IPS-NIHi7 (cell line): Measurements from ENCODE around the gene FSHB.
"Not testable (repeated sequence)": the region's sequence is repeated elsewhere in the genome, so short reads cannot be mapped to it uniquely, and the experiment has no call there.

ENCODE experiments used
- DNase-seq: peaks from one replicate; pipeline ENCODE4 v3.0.0; 2012; ENCODE audit warnings: mixed read lengths; ENCODE audit errors: extremely low spot score

The FSHB gene

GRCh38 chr11:30230714-30231113, at the start of gene FSHB:
Gene FSHB (plus strand): TSS chr11:30231014. CDS start chr11:30231903, 889 bp downstream.
- no peak for DNase-seq

- DNase-seq, result no peak
These were observed 44.1 kb upstream of the FSHB start for GRCh38 chr11:30186748-30187147.

DNA sequence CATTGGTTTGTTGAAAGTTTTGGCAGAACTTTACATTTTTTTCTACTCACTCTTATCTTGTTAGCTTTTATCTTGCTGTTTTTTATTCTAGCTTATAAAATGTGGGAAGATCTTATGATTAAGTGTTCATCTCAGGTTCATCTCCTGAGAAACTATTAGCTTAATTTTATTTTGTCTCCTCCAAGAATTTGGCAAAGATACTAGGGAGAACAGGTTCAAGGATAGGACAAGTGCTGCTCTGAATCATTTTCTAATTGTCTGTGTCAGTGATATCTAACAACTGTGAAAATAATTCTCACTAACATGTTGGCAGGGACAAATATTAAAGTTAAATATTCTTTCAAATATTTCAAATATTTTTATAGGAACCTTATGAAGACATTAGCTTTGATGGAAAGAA, 38.2 kb upstream of the FSHB start:
- no peak for DNase-seq

- peak; percentile 83 for DNase-seq
These were observed 34.2 kb upstream of the FSHB start for GRCh38 chr11:30196400-30197206.

DNA sequence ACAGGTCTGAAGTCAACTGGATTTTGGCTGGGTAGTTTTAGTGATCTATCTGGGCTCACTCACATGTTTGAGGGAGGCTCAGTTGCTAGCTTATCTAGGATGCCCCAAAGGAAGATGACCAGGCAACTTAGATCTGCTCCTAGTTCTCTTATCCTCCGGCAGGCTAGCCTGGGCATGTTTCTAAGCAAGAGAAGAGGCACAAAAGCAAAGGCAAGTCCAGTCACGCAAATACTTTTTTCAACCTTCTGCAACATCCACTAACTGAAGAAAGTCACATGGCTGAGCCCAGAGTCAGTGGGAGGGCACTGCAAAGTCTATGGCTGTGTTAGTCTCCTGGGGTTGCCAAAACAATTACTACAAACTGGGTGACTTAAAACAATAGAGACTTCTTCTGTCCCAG, 32.9 kb upstream of the FSHB start:
- no peak for DNase-seq

- not testable (repeated sequence) for DNase-seq
These were observed 27.8 kb upstream of the FSHB start for GRCh38 chr11:30202989-30203388.

DNA sequence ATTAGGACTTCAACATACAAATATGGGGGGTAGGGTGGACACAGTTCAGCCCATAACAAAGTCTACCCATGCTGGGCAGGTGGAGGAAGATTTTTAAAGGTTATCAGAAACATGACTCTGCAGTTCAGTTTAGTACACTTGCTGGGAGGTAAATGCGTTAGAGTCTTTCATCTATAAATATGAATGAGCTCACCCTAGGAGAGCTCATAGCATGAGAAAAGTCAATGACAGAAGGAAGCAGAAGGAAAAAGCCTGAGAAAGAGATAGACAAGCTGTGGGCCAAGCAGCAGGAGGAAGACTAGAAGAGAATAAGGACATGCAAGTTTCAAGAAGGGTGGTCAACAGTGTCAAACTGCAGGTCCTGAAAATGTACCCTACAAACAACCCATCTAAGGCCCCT, 27.0 kb upstream of the FSHB start:
- DNase-seq, result no peak

- no peak for DNase-seq
These were observed 24.4 kb upstream of the FSHB start for GRCh38 chr11:30206249-30206996.

- no peak for DNase-seq
These were observed 20.5 kb upstream of the FSHB start for GRCh38 chr11:30210357-30210756.

- DNase-seq, result no peak
These were observed 14.3 kb upstream of the FSHB start for GRCh38 chr11:30216534-30216933.

DNA sequence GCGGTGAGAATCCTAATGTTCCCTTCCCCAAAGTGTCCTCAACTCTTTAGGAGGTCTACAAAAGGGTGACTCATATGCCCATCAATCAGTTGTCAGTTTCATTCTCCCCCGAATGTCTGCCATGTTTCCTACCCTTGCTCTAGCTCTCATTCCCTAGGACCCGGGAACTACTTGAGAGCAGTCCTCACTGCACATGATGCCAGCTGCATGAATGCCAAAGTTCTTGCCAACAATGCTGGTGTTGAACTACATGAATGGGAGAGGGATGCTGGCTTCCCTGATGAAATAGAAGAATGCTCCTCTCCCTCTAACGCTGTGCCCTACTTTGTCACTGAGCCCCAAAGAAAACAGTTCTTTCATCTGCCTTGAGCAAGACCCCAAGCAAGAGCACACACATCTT, 12.5 kb upstream of the FSHB start:
- no peak for DNase-seq

DNA sequence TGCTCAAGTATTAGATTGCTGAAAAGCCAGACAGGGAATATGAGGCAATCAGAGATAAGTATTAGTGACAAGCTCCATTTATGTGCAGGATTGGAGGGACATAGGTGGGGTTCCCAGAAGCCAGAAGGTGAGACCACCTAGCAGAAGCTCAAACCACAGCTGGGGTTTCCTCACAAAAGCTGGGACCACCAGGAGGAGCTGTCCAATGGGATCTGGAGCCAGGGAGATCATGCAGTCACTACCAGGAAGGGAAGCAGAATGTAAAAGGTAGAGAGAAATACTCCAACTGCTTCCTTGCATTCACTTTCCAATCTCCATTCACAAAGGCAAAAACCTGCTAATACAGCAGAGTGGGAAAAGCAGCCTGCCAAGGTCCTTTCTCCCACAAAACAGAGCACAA, 5.2 kb upstream of the FSHB start:
- DNase-seq, result peak; percentile 17

DNA sequence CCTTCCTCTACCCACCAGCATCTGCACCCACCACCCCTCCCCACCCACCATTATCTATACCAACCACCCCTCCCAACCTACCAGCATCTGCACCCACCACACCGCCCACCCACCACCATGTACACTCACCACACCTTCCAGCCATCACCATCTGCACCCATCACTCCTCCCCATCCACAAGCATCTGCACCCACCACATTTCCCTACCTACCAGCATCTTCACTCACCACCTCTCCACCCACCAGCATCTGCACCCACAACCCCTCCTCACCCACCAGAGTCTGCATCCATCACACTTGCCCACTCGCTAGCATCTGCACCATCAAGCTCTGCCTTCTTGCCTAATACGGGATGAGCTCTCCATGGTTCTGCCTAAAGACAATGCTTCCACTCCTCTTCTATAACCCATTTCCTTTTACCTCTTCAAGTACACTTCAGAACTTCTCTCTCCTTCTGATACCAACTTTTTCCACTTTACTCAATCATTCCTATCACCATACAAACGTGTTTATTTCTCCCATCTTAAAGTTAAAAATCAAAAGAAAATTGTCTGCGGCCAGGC, 2.4 kb upstream of the FSHB start:
- DNase-seq, result no peak

GRCh38 chr11:30239025-30239424, 8.2 kb downstream of the FSHB start:
- DNase-seq, result no peak

DNA sequence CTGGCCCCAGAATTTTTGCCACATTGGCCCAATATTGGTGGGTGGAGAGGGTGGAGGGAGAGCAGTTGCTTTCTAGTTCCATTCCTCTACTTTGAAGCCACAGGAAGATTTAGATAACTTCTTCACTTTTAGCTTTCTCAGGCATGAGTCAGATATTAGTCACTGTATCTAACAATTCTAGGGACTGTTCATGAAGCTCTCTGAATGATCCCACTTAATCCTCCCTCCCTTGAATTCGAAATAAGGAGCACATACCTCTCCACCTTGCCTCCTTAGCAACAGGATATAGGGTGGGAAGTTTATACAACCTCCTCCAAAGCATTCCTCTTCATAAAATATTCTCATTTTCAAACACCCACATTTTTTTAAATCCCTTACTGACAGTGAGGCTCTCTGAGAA, 13.5 kb downstream of the FSHB start:
- no peak for DNase-seq

DNA sequence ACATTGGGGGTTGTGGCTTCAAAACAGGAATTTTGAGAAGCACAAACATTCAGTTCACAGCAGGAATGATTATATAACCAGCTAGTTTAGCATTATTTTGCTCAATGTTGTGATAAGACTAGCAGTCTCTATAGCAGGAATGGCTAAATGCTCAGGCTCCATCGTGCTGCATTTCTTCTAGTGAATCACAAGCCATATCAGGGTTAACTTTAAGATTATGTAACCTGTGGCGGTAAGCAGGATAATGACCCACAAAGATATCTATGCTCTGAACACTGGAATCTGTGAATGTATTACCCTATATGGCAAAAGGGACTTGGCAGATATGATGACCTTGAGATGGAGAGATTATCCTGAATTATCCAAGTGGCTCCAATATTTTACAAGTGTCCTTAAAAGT, 14.8 kb downstream of the FSHB start:
- DNase-seq, result no peak

DNA sequence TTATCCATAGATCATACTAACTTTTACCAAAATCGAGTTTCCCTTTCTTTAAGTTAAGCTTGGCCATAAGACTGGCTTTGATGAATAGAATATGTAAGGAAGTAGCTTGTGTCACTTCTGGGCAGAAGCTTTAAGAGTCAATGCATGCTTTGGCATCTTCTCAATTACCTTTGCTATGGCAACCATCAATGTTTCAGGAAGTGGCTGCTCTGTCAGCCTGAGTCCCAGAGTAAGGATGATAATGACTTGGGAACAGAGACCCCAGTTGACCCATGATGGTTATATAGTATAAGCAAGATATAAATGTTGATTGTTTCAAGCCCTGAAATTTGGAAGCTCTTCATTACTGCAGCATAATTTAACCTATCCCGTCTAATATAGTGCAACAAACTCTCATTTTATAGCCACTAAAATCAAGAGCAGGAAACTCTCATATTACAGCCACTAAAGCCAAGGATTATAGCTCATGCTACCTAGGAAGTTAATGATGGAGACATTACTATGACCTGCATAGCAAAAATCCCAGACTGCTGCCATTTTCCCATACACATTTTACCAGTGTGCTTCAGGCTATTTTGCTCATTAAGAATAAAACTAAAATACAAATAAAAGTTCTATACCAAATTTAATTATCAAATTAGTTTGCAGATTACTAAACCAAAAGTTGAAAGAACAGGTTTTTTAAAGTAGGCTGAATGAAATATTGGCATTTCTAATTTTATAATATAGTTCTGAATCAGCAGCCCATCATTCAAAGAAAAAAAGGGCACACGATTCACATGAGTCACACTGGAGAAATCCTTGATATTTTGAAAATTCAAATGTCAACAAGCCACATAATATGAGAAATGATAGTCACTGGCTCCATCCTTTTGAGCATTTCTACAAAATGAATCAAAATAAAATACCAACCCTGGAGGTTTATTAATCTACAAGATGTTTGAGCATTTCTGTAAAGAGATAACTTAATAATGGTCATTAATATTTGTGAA, 23.8 kb downstream of the FSHB start:
- DNase-seq, result no peak

DNA sequence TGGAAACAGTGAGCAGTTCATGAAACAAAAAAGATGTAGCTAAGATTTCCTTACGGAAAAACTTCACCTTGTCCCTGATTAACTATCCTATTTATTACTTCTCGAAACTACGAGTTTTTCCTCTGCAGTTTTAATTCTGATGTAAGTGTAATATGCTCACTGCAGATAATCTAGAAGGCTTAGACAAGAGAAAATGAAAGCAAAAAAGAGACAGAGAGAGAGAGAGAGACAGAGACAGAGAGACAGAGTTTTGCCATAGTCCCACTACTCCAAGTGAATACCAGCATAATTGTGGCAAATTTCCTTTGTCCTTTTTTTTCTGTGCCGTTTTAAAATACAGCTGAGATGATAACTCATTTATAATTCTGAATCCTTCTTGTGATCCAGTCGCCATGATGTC, 24.8 kb downstream of the FSHB start:
- no peak for DNase-seq

DNA sequence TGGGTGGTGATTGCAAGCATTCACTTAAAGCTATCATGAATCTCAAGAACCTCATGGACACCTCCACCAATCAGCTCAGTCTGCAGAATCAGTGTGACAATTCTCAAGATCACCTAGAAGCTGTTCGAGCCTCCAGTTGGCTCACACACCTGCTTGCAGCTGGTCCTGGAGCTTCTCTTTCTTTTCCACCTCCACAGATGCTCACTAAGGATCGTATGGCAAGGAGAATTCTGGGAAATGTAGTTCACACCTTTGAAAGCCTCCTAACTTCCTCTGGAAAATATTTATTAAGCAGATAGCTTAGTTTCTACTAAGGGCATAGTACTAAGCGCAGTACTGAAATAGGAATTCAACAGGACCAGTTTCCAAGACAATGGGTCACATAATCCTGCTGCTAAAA, 26.2 kb downstream of the FSHB start:
- peak; percentile 15 for DNase-seq

DNA sequence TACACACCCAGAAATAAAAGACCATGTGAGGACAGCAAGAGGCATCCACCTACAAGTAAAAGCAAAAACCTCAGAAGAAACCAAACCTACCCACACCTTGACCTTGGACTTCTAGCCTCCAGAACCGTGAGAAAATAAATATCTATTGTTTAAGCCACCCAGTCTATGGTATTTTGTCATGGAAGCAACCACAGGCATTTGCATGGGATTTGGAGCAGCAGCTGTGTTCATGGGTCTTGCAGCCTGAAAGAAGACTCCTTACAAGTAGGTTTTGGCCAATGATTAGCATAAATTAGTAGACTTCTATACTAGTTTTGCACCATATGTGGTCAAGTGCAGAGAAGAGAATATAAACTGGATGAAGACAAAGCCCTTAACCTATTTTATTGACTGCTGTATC, 27.9 kb downstream of the FSHB start:
- DNase-seq, result no peak

GRCh38 chr11:30260813-30261212, 30.0 kb downstream of the FSHB start:
- DNase-seq, result no peak

DNA sequence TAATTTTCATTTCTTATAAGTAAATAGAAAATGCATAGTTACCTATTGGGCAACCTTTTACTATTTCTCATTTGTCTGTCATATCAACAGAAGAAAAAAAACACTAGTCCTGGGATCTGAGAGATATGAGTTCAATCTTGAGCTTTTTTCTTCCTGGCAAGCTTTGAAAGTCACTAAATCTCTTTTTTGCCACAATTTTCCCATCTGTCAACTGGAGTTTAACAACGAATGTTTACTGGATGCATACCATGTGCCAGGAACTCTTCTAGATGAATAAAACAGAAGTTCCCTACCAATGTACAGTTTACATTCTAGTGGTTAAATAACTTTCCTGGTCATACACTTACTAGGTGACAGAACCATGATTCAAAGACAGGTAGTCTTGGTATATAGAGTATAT, 31.0 kb downstream of the FSHB start:
- no peak for DNase-seq
